ENCODE data around the gene CMTM3.
"Not testable (repeated sequence)": the region's sequence is repeated elsewhere in the genome, so short reads cannot be mapped to it uniquely, and the experiment has no call there.

The CMTM3 gene

GRCh38 chr16:66590322-66590721, 14.2 kb upstream of the CMTM3 start:
- DNase-seq (ENCODE audit: low spot score) = no peak
- no peak for TF ChIP-seq CTCF (IDR thresholded peaks at IDR 0.05; ENCODE audit: poor library complexity, severe bottlenecking)
- no peak overlapping the region for H3K4me3 ChIP-seq (ENCODE audit: severe bottlenecking)
- H3K9me3 ChIP-seq (ENCODE audit: severe bottlenecking) = no peaks in the 10 kb centered on the region
- no peaks in the 10 kb centered on the region for H3K4me1 ChIP-seq (ENCODE audit: insufficient read depth, poor library complexity, severe bottlenecking)
- H3K27ac ChIP-seq (ENCODE audit: poor library complexity, severe bottlenecking) = no peak overlapping the region
- H3K27me3 ChIP-seq (ENCODE audit: insufficient read depth, poor library complexity, severe bottlenecking) = no peaks in the 10 kb centered on the region
- H3K36me3 ChIP-seq (ENCODE audit: low read depth) = no peaks in the 10 kb centered on the region
- no peak for ATAC-seq (ENCODE audit: low read depth)

DNA sequence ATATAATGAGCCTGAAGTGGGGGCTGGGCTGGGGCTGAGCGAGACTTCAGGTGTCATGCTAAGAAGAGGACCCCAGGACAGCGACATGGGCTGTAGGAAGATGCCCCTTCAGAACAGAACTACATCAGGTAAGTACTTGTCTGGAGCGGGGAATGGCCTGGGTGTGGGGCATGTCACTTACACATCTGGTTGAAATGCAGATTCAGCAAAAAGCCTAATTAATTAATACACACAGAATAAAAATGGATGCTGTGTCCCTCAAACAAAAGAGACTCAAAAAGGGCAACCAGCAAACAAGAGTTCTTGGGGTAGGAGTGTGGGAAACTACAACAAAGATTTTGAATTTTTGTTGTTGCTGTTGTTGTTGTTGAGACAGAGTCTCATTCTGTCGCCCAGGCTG, 13.5 kb upstream of the CMTM3 start:
- no peaks in the 10 kb centered on the region for H3K36me3 ChIP-seq (ENCODE audit: low read depth)
- DNase-seq (ENCODE audit: low spot score) (no peak), ATAC-seq (ENCODE audit: low read depth) (no peak)
- no peak for TF ChIP-seq CTCF (IDR thresholded peaks at IDR 0.05; ENCODE audit: poor library complexity, severe bottlenecking)
- H3K4me3 ChIP-seq (ENCODE audit: severe bottlenecking) = no peak overlapping the region
- no peaks in the 10 kb centered on the region for H3K9me3 ChIP-seq (ENCODE audit: severe bottlenecking)
- no peak overlapping the region for H3K27ac ChIP-seq (ENCODE audit: poor library complexity, severe bottlenecking)
- H3K27me3 ChIP-seq (ENCODE audit: insufficient read depth, poor library complexity, severe bottlenecking) = no peaks in the 10 kb centered on the region
- H3K4me1 ChIP-seq (ENCODE audit: insufficient read depth, poor library complexity, severe bottlenecking) = no peaks in the 10 kb centered on the region

DNA sequence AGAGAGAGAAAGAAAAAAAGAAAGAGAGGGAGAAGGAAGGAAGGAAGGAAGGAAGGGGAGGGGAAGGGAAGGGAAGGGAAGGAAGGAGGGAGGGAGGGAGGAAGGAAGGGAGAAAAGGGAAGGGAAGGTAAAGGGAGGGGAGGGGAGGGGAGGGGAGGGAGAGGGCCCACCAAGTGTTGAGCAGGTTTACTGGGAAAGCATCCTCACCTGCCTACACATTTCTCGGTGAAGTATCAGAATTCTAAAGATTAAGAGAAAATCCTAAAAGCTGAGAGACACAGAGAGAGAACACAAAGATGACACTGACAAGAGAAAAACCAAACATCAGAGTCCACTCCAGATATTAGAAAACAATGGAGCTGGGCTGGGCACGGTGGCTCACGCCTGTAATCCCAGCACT, 12.3 kb upstream of the CMTM3 start:
- Histone ChIP-seq H3K27ac (ENCODE audit: poor library complexity, severe bottlenecking) (no peak overlapping the region), H3K9me3 (ENCODE audit: severe bottlenecking) (no peaks in the 10 kb centered on the region), H3K27me3 (ENCODE audit: insufficient read depth, poor library complexity, severe bottlenecking) (no peaks in the 10 kb centered on the region), H3K4me1 (ENCODE audit: insufficient read depth, poor library complexity, severe bottlenecking) (no peaks in the 10 kb centered on the region), H3K4me3 (ENCODE audit: severe bottlenecking) (no peak overlapping the region), H3K36me3 (ENCODE audit: low read depth) (no peaks in the 10 kb centered on the region)
- no peak for DNase-seq (ENCODE audit: low spot score)
- ATAC-seq (ENCODE audit: low read depth) = no peak
- TF ChIP-seq CTCF (IDR thresholded peaks at IDR 0.05; ENCODE audit: poor library complexity, severe bottlenecking) = no peak

DNA sequence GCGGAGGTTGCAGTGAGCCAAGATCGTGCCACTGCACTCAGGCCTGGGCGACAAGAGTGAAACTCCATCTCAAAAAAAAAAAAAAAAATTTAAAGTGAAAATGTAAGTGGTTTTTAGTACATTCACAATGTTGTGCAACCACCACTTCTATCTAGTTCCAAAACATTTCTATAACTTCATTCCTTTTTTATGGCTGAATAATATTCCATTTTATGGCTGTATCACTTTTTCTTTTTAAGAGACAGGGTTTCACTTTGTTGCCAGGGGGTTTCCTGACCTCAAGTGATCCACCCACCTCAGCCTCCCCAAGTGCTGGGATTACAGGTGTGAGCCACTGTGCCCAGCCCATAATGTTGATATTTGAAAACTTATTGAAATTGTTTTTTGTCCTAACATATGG, 11.7 kb upstream of the CMTM3 start:
- Histone ChIP-seq H3K27me3 (ENCODE audit: insufficient read depth, poor library complexity, severe bottlenecking) (no peaks in the 10 kb centered on the region), H3K27ac (ENCODE audit: poor library complexity, severe bottlenecking) (no peak overlapping the region), H3K36me3 (ENCODE audit: low read depth) (no peaks in the 10 kb centered on the region), H3K4me3 (ENCODE audit: severe bottlenecking) (no peak overlapping the region), H3K9me3 (ENCODE audit: severe bottlenecking) (no peaks in the 10 kb centered on the region), H3K4me1 (ENCODE audit: insufficient read depth, poor library complexity, severe bottlenecking) (no peaks in the 10 kb centered on the region)
- no peak for ATAC-seq (ENCODE audit: low read depth)
- no peak for DNase-seq (ENCODE audit: low spot score)
- TF ChIP-seq CTCF (IDR thresholded peaks at IDR 0.05; ENCODE audit: poor library complexity, severe bottlenecking) = no peak

- no peak for TF ChIP-seq CTCF (IDR thresholded peaks at IDR 0.05; ENCODE audit: poor library complexity, severe bottlenecking)
- no peak overlapping the region for H3K4me3 ChIP-seq (ENCODE audit: severe bottlenecking)
- H3K4me1 ChIP-seq (ENCODE audit: insufficient read depth, poor library complexity, severe bottlenecking) = no peaks in the 10 kb centered on the region
- no peaks in the 10 kb centered on the region for H3K9me3 ChIP-seq (ENCODE audit: severe bottlenecking)
- H3K27me3 ChIP-seq (ENCODE audit: insufficient read depth, poor library complexity, severe bottlenecking) = no peaks in the 10 kb centered on the region
- no peak for DNase-seq (ENCODE audit: low spot score)
- no peaks in the 10 kb centered on the region for H3K36me3 ChIP-seq (ENCODE audit: low read depth)
- H3K27ac ChIP-seq (ENCODE audit: poor library complexity, severe bottlenecking) = no peak overlapping the region
- ATAC-seq (ENCODE audit: low read depth) = no peak
Observed at GRCh38 chr16:66594739-66595138, 9.8 kb upstream of the CMTM3 start.

GRCh38 chr16:66596559-66596958, 7.9 kb upstream of the CMTM3 start:
- H3K36me3 ChIP-seq (ENCODE audit: low read depth); DNase-seq (ENCODE audit: low spot score); ATAC-seq (ENCODE audit: low read depth); H3K4me1 ChIP-seq (ENCODE audit: insufficient read depth, poor library complexity, severe bottlenecking); H3K27me3 ChIP-seq (ENCODE audit: insufficient read depth, poor library complexity, severe bottlenecking); H3K9me3 ChIP-seq (ENCODE audit: severe bottlenecking); H3K27ac ChIP-seq (ENCODE audit: poor library complexity, severe bottlenecking); H3K4me3 ChIP-seq (ENCODE audit: severe bottlenecking): not testable (repeated sequence)

All from RWPE2 (cell line).